ENCODE data around the gene MOB1B. TPM values are rescaled to one million over a fixed set of nuclear protein-coding genes. Genes with fewer than 3 reads are reported as not detected.

The MOB1B gene
- total RNA-seq: 10 to 100 TPM; 16.2 to 17.0 TPM

GRCh38 chr4:70901984-70902576, at the start of gene MOB1B:
Gene MOB1B, plus strand, starts transcription at chr4:70902369. Its CDS starts 168 bp downstream, at chr4:70902537.

GRCh38 chr4:70993181-70994068, 91.3 kb downstream of the MOB1B start, which contains the start of gene DCK:
Gene DCK, plus strand, starts transcription at chr4:70993649. Its CDS starts 187 bp downstream, at chr4:70993836.

Other genes with a start within 250 kb of the MOB1B start
- under 1 TPM; 0.78 to 0.99 TPM for gene JCHAIN, start 235.9 kb upstream of the MOB1B start, total RNA-seq
- 10 to 100 TPM; 49.3 to 52.1 TPM for gene UTP3, start 213.8 kb upstream of the MOB1B start, total RNA-seq
- gene RUFY3, start 180.4 kb upstream of the MOB1B start, total RNA-seq: 10 to 100 TPM; 38.3 to 40.9 TPM
- 10 to 100 TPM; 70.1 to 75.3 TPM for gene GRSF1, start 62.5 kb upstream of the MOB1B start, total RNA-seq
- gene DCK, start 91.3 kb downstream of the MOB1B start, total RNA-seq: 10 to 100 TPM; 79.2 to 80.9 TPM

Data from activated naive CD4-positive, alpha-beta T cell treated with anti-CD3 and anti-CD28 coated beads, Interleukin-2, amount 10 ng/mL, durations not matched to agents 5 hours and 36 hours (primary cell).